ENCODE results near the gene MYH14. TPM values are rescaled to one million over a fixed set of nuclear protein-coding genes. Genes with fewer than 3 reads are reported as not detected.

MYH14 gene
- total and polyA plus RNA-seq, 2 of the 13 experiments (the other 11 are each of a cell fraction or from before 2014, with no cell fraction given), result 5.5 to 5.8 TPM

DNA sequence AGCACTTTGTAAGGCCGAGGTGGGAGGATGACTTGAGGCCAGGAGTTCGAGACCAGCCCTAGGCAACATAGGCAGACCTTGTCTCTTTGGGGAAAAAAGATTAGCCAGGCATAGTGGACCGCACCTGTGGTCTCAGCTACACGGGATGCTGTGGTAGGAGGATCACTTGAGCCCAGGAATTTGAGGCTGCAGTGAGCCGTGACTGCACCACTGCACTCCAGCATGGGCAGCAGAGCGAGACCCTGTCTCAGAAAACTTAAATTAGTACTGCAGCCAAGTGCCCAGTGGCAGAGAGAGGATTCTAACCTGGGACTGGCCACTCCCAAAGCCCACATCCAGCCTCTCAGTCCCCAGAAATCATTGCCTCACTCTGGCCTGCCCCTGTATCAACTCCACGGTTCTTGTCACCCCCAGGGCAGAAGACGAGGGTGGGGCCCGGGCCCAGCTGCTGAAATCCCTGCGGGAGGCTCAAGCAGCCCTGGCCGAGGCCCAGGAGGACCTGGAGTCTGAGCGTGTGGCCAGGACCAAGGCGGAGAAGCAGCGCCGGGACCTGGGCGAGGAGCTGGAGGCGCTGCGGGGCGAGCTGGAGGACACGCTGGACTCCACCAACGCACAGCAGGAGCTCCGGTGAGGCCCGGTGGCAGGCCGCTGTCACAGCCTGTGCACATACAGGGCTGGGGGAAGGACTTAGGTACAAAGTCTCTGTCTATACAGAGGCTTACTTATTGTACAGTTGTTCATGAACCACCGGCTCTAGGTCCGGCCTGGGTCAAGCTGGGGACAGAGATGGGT, 72.4 kb downstream of the MYH14 start (continued):
- TF ChIP-seq, protein P1, sequence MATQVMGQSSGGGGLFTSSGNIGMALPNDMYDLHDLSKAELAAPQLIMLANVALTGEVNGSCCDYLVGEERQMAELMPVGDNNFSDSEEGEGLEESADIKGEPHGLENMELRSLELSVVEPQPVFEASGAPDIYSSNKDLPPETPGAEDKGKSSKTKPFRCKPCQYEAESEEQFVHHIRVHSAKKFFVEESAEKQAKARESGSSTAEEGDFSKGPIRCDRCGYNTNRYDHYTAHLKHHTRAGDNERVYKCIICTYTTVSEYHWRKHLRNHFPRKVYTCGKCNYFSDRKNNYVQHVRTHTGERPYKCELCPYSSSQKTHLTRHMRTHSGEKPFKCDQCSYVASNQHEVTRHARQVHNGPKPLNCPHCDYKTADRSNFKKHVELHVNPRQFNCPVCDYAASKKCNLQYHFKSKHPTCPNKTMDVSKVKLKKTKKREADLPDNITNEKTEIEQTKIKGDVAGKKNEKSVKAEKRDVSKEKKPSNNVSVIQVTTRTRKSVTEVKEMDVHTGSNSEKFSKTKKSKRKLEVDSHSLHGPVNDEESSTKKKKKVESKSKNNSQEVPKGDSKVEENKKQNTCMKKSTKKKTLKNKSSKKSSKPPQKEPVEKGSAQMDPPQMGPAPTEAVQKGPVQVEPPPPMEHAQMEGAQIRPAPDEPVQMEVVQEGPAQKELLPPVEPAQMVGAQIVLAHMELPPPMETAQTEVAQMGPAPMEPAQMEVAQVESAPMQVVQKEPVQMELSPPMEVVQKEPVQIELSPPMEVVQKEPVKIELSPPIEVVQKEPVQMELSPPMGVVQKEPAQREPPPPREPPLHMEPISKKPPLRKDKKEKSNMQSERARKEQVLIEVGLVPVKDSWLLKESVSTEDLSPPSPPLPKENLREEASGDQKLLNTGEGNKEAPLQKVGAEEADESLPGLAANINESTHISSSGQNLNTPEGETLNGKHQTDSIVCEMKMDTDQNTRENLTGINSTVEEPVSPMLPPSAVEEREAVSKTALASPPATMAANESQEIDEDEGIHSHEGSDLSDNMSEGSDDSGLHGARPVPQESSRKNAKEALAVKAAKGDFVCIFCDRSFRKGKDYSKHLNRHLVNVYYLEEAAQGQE (IDR thresholded peaks at IDR 0.05; ENCODE audit: borderline replicate concordance in 1 of 2, low read depth in 1 of 2, low read length in 2 of 2), result no peak
- TF ChIP-seq MTF2 (CRISPR knock-in tag; IDR thresholded peaks at IDR 0.05; ENCODE audit: borderline replicate concordance) (no peak), ZNF549 (CRISPR knock-in tag; IDR thresholded peaks at IDR 0.05) (peak; percentile 77; the same call in 1 of the 2 replicates), NRL (CRISPR knock-in tag; IDR thresholded peaks at IDR 0.05; ENCODE audit: borderline replicate concordance) (0 out of 2 replicates have a peak, but pooled peaks have one; percentile 20), KLF11 (CRISPR knock-in tag; IDR thresholded peaks at IDR 0.05) (no peak), SAP130 (CRISPR knock-in tag; IDR thresholded peaks at IDR 0.05; ENCODE audit: low read depth) (peak; percentile 70), SNRNP70 (IDR thresholded peaks at IDR 0.05; ENCODE audit: low read depth, low read length) (no peak), ETV5 (CRISPR knock-in tag; IDR thresholded peaks at IDR 0.05; ENCODE audit: borderline replicate concordance) (no peak; the same call in 1 of the 2 replicates), BRCA1 (CRISPR knock-in tag; IDR thresholded peaks at IDR 0.05) (no peak; the same call in 1 of the 2 replicates), TBL1XR1 (IDR thresholded peaks at IDR 0.05; ENCODE audit: borderline replicate concordance, low read length, partially characterized antibody) (no peak), NFKBIZ (CRISPR knock-in tag; IDR thresholded peaks at IDR 0.05) (no peak), ZNF530 (CRISPR knock-in tag; IDR thresholded peaks at IDR 0.05; ENCODE audit: low read depth) (no peak), ASH2L (IDR thresholded peaks at IDR 0.05; ENCODE audit: insufficient read length, low read depth, low read length) (no peak), ZNF776 (CRISPR knock-in tag; IDR thresholded peaks at IDR 0.05) (no peak), ISL2 (CRISPR knock-in tag; IDR thresholded peaks at IDR 0.05) (no peak), ZNF296 (CRISPR knock-in tag; conservative IDR thresholded peaks at IDR 0.05) (no peak)
- TF ChIP-seq, protein P2, sequence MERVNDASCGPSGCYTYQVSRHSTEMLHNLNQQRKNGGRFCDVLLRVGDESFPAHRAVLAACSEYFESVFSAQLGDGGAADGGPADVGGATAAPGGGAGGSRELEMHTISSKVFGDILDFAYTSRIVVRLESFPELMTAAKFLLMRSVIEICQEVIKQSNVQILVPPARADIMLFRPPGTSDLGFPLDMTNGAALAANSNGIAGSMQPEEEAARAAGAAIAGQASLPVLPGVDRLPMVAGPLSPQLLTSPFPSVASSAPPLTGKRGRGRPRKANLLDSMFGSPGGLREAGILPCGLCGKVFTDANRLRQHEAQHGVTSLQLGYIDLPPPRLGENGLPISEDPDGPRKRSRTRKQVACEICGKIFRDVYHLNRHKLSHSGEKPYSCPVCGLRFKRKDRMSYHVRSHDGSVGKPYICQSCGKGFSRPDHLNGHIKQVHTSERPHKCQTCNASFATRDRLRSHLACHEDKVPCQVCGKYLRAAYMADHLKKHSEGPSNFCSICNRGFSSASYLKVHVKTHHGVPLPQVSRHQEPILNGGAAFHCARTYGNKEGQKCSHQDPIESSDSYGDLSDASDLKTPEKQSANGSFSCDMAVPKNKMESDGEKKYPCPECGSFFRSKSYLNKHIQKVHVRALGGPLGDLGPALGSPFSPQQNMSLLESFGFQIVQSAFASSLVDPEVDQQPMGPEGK (CRISPR knock-in tag; IDR thresholded peaks at IDR 0.05), result peak; percentile 50
- TF ChIP-seq, protein P3, sequence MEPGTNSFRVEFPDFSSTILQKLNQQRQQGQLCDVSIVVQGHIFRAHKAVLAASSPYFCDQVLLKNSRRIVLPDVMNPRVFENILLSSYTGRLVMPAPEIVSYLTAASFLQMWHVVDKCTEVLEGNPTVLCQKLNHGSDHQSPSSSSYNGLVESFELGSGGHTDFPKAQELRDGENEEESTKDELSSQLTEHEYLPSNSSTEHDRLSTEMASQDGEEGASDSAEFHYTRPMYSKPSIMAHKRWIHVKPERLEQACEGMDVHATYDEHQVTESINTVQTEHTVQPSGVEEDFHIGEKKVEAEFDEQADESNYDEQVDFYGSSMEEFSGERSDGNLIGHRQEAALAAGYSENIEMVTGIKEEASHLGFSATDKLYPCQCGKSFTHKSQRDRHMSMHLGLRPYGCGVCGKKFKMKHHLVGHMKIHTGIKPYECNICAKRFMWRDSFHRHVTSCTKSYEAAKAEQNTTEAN (CRISPR knock-in tag; conservative IDR thresholded peaks at IDR 0.05), result 0 out of 2 replicates have a peak, but pooled peaks have one; percentile 41
- TF ChIP-seq, protein P4, sequence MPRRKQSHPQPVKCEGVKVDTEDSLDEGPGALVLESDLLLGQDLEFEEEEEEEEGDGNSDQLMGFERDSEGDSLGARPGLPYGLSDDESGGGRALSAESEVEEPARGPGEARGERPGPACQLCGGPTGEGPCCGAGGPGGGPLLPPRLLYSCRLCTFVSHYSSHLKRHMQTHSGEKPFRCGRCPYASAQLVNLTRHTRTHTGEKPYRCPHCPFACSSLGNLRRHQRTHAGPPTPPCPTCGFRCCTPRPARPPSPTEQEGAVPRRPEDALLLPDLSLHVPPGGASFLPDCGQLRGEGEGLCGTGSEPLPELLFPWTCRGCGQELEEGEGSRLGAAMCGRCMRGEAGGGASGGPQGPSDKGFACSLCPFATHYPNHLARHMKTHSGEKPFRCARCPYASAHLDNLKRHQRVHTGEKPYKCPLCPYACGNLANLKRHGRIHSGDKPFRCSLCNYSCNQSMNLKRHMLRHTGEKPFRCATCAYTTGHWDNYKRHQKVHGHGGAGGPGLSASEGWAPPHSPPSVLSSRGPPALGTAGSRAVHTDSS (CRISPR knock-in tag; conservative IDR thresholded peaks at IDR 0.05), result no peak
